H1 (cell line): ENCODE results near the gene SFRP5. TPM values are rescaled to one million over a fixed set of nuclear protein-coding genes. Genes with fewer than 3 reads are reported as not detected.
A peak's percentile ranks its signal among the peaks of the same experiment; 100 is the strongest.

ENCODE experiments used
- CTCF ChIA-PET: fragments of 300-600 bp; sonication (Branson Sonifier 250); formaldehyde crosslinking; loops from one replicate; lab custom pipeline; 2021; ENCODE audit not compliant: partially characterized antibody; lab: Charles Lee
- POLR2A ChIA-PET: fragments of 300-600 bp; sonication (Branson Sonifier 250); formaldehyde crosslinking; loops from one replicate; lab custom pipeline; 2021; ENCODE audit warnings: inconsistent platforms; ENCODE audit not compliant: partially characterized antibody; lab: Charles Lee
- DNase-seq, 2 experiments: peaks; one replicate each; pipeline versions ENCODE4 v3.0.0 to v3.0.0-alpha.2; 2010 to 2022; ENCODE audit warnings: low spot score in 2 of 2, low read depth in 1 of 2, mixed read lengths in 1 of 2
- FAIRE-seq: peaks from 2 replicates; lab custom pipeline; 2011; peaks lifted over from hg19 to GRCh38; lab: Jason Lieb, UNC
- H2AFZ ChIP-seq: 2 replicates; pipeline ENCODE4 v1.8.1; 2012; ENCODE audit warnings: low read length, inconsistent platforms
- H2AK5ac ChIP-seq: 2 replicates; pipeline ENCODE4 v1.6.1; 2013; ENCODE audit warnings: low read depth, low read length
- H2BK120ac ChIP-seq: replicated peaks from 2 replicates; pipeline ENCODE3; 2013; ENCODE audit warnings: low read depth, low read length, inconsistent platforms
- H2BK12ac ChIP-seq: 2 replicates; pipeline ENCODE4 v1.6.1; 2013; ENCODE audit warnings: low read depth, low read length
- H2BK15ac ChIP-seq: 2 replicates; pipeline ENCODE4 v1.6.1; 2013; ENCODE audit warnings: low read length
- H2BK20ac ChIP-seq: 2 replicates; pipeline ENCODE4 v1.6.1; 2013; ENCODE audit warnings: low read length
- H2BK5ac ChIP-seq: 2 replicates; pipeline ENCODE4 v1.6.1; 2013; ENCODE audit warnings: low read depth, low read length
- H3K14ac ChIP-seq: 2 replicates; pipeline ENCODE4 v1.6.1; 2013; ENCODE audit warnings: inconsistent platforms; ENCODE audit not compliant: insufficient read length
- H3K18ac ChIP-seq: 2 replicates; pipeline ENCODE4 v1.6.1; 2013; ENCODE audit warnings: low read length; ENCODE audit errors: extremely low read depth
- H3K23ac ChIP-seq: 2 replicates; pipeline ENCODE4 v1.6.1; 2013; ENCODE audit warnings: inconsistent platforms; ENCODE audit not compliant: insufficient read length
- H3K23me2 ChIP-seq: 2 replicates; pipeline ENCODE4 v1.6.1; 2013; ENCODE audit warnings: low read depth, low read length
- H3K27ac ChIP-seq: 2 replicates; pipeline ENCODE4 v1.6.1; 2011; ENCODE audit warnings: low read depth, low read length, inconsistent platforms
- H3K27me3 ChIP-seq, 4 experiments: replicated peaks in 1 of 4; 1 replicate in 1 of 4; 2 replicates in 3 of 4; pipeline versions ENCODE4 v1.6.1 to v1.8.1; 2011 to 2013; ENCODE audit warnings: low read length in 3 of 4, mild to moderate bottlenecking in 3 of 4, inconsistent platforms in 2 of 4, mixed read lengths in 2 of 4, moderate library complexity in 1 of 4; ENCODE audit not compliant: control insufficient read depth in 3 of 4, insufficient read depth in 3 of 4; ENCODE audit errors: extremely low read depth in 1 of 4
- H3K36me3 ChIP-seq, 4 experiments: 2 replicates each; pipeline versions ENCODE4 v1.6.1 to v1.8.1; 2011 to 2013; ENCODE audit warnings: mild to moderate bottlenecking in 4 of 4, low read length in 3 of 4, moderate library complexity in 2 of 4, control low read depth in 1 of 4, inconsistent platforms in 1 of 4; ENCODE audit not compliant: insufficient read depth in 4 of 4, control insufficient read depth in 2 of 4
- H3K4ac ChIP-seq: replicated peaks from 2 replicates; pipeline ENCODE3; 2013; ENCODE audit warnings: low read length, low read depth, mixed read lengths, inconsistent platforms; ENCODE audit not compliant: insufficient read length
- H3K4me1 ChIP-seq, 4 experiments: replicated peaks in 1 of 4; 1 replicate in 1 of 4; 2 replicates in 3 of 4; pipeline versions ENCODE4 v1.6.1 to v1.8.1; 2011 to 2013; ENCODE audit warnings: low read length in 3 of 4, inconsistent platforms in 2 of 4, mixed read lengths in 1 of 4; ENCODE audit not compliant: insufficient read depth in 4 of 4, control insufficient read depth in 3 of 4
- H3K4me2 ChIP-seq, 2 experiments: 2 replicates each; pipeline versions ENCODE4 v1.6.1 to v1.8.1; 2011 to 2013; ENCODE audit warnings: low read depth in 2 of 2, low read length in 2 of 2, control low read depth in 1 of 2, inconsistent platforms in 1 of 2, mild to moderate bottlenecking in 1 of 2; ENCODE audit not compliant: insufficient read depth in 1 of 2
- H3K4me3 ChIP-seq, 4 experiments: fragments of 200-600, 300-600 bp in 1 of 4; sonication (generic), shearing (Covaris generic), sonication (Bioruptor Twin) in 1 of 4; 2 replicates each; pipeline versions ENCODE4 v1.5.1 to v1.8.1; 2011 to 2016; ENCODE audit warnings: low read length in 4 of 4, low read depth in 3 of 4, control low read depth in 2 of 4, inconsistent platforms in 2 of 4, mild to moderate bottlenecking in 2 of 4, mixed read lengths in 1 of 4, moderate library complexity in 1 of 4; ENCODE audit not compliant: insufficient read depth in 2 of 4; ENCODE audit errors: extremely low read depth in 1 of 4
- H3K56ac ChIP-seq: replicated peaks from 2 replicates; pipeline ENCODE3; 2013; ENCODE audit warnings: low read depth, mild to moderate bottlenecking, mixed read lengths, low read length, inconsistent platforms; ENCODE audit not compliant: insufficient read length
- H3K79me1 ChIP-seq: 2 replicates; pipeline ENCODE4 v1.6.1; 2013; ENCODE audit warnings: low read depth, low read length, control low read depth
- H3K79me2 ChIP-seq, 2 experiments: 2 replicates each; pipeline versions ENCODE4 v1.6.1 to v1.8.1; 2012 to 2013; ENCODE audit warnings: low read length in 2 of 2, mild to moderate bottlenecking in 2 of 2, inconsistent platforms in 1 of 2; ENCODE audit not compliant: insufficient read depth in 2 of 2, control insufficient read depth in 1 of 2
- H3K9ac ChIP-seq, 4 experiments: replicated peaks in 1 of 4; 1 replicate in 1 of 4; 2 replicates in 3 of 4; pipeline versions ENCODE4 v1.6.1 to v1.8.1; 2011 to 2013; ENCODE audit warnings: low read depth in 3 of 4, low read length in 3 of 4, control low read depth in 2 of 4, mild to moderate bottlenecking in 2 of 4, moderate library complexity in 2 of 4, inconsistent platforms in 1 of 4; ENCODE audit errors: extremely low read depth in 1 of 4
- H3K9me3 ChIP-seq, 2 experiments: 2 replicates each; pipeline versions ENCODE4 v1.6.1 to v1.8.1; 2012 to 2013; ENCODE audit warnings: mild to moderate bottlenecking in 2 of 2, moderate library complexity in 2 of 2, control low read depth in 1 of 2, inconsistent platforms in 1 of 2, low read depth in 1 of 2, low read length in 1 of 2, mixed read lengths in 1 of 2; ENCODE audit not compliant: insufficient read depth in 2 of 2
- H4K20me1 ChIP-seq, 2 experiments: replicated peaks in 1 of 2; 2 replicates each; pipeline versions ENCODE3 to v1.8.1; 2011 to 2013; ENCODE audit warnings: inconsistent platforms in 2 of 2, low read length in 2 of 2, mild to moderate bottlenecking in 1 of 2; ENCODE audit not compliant: insufficient read depth in 2 of 2, control insufficient read depth in 1 of 2
- H4K5ac ChIP-seq: 2 replicates; pipeline ENCODE4 v1.6.1; 2013; ENCODE audit warnings: low read length, low read depth, mixed read lengths, inconsistent platforms; ENCODE audit not compliant: insufficient read length
- H4K8ac ChIP-seq: 2 replicates; pipeline ENCODE4 v1.8.0; 2013; ENCODE audit warnings: mild to moderate bottlenecking, moderate library complexity, low read length, inconsistent platforms; ENCODE audit not compliant: insufficient read depth; ENCODE audit errors: extremely low read depth
- H4K91ac ChIP-seq: replicated peaks from 2 replicates; pipeline ENCODE3; 2013; ENCODE audit warnings: low read length, mixed read lengths, inconsistent platforms; ENCODE audit not compliant: insufficient read length
- CBX5 ChIP-seq: fragments of 300-800, 300-1000 bp; sonication (generic); IDR thresholded peaks from 2 replicates; pipeline ENCODE4 v1.7.1; 2016; ENCODE audit warnings: antibody characterized with exemption, low read length, low read depth
- CBX8 ChIP-seq: fragments of 300-800, 300-1000 bp; sonication (generic); IDR thresholded peaks from 2 replicates; pipeline ENCODE4 v1.7.1; 2016; ENCODE audit warnings: low read depth, low read length, borderline replicate concordance
- CEBPB ChIP-seq: IDR thresholded peaks from 2 replicates; pipeline ENCODE4 v1.6.1; 2012; ENCODE audit warnings: low read depth, low read length
- GABPA ChIP-seq: IDR thresholded peaks from 2 replicates; pipeline ENCODE4 v1.6.1; 2011; ENCODE audit warnings: mild to moderate bottlenecking, low read length, moderate library complexity, borderline replicate concordance; ENCODE audit not compliant: insufficient read depth
- HDAC6 ChIP-seq: IDR thresholded peaks from one replicate; pipeline ENCODE4 v1.7.1; 2012; ENCODE audit warnings: low read depth, mild to moderate bottlenecking, inconsistent platforms, low read length, moderate library complexity
- KDM1A ChIP-seq: fragments of 200-600, 300-600 bp; sonication (generic); IDR thresholded peaks from 2 replicates; pipeline ENCODE4 v1.7.1; 2016; ENCODE audit warnings: mild to moderate bottlenecking, low read length, borderline replicate concordance
- POU5F1 ChIP-seq: IDR thresholded peaks from 2 replicates; pipeline ENCODE4 v1.6.1; 2011; ENCODE audit warnings: low read depth, mild to moderate bottlenecking, low read length, moderate library complexity
- SIN3A ChIP-seq, 2 experiments: IDR thresholded peaks in 1 of 2; conservative IDR thresholded peaks in 1 of 2; 2 replicates each; pipeline ENCODE4 v1.6.1; 2011 to 2012; ENCODE audit warnings: low read length in 2 of 2, improper control_type of control experiment in 1 of 2, low read depth in 1 of 2, mild to moderate bottlenecking in 1 of 2
- YY1 ChIP-seq: IDR thresholded peaks from 2 replicates; pipeline ENCODE4 v1.6.1; 2011; ENCODE audit warnings: low read depth, mild to moderate bottlenecking, low read length
- WGBS, 2 experiments: shearing (Covaris generic) in 1 of 2; methylation state at CpG; one replicate each; pipeline versions ENCODE4 v1.1.6 to v1.1.7; 2013 to 2015; ENCODE audit warnings: low lambda C conversion rate in 2 of 2, mixed read lengths in 2 of 2, inconsistent platforms in 1 of 2, low coverage in 1 of 2, missing lambda C conversion rate in 1 of 2; ENCODE audit not compliant: insufficient replicate concordance in 2 of 2, insufficient coverage in 1 of 2, insufficient read length in 1 of 2; ENCODE audit errors: extremely low coverage in 1 of 2, missing lambda C conversion rate in 1 of 2; 5-methylcytosine and 5-hydroxymethylcytosine counted together
- polyA plus RNA-seq, 7 experiments: library from polyadenylated mRNA; depleted of rRNA in 3 of 7; stranded (reverse) in 5 of 7; unstranded in 2 of 7; fragments of >200 nt in 5 of 7; fragments of 200-250 nt in 2 of 7; gene quantifications; 1 replicate in 5 of 7; 2 replicates in 1 of 7; 4 replicates in 1 of 7; pipeline versions ENCODE4 v1.2.1 to v1.2.3, GENCODE V29; 2011 to 2013; ENCODE audit warnings: missing spikeins in 2 of 7, mixed read lengths in 2 of 7
- total RNA-seq: library from RNA; stranded (reverse); fragmentation: NEBNext Ultra II Directional; extraction: Animal tissue kit (Norgen Biotek cat#: 25700); gene quantifications from 2 replicates; pipeline ENCODE4 v1.2.1, GENCODE V29; 2021
- TF ChIP-seq, protein P1 (sequence below): IDR thresholded peaks from 2 replicates; pipeline ENCODE4 v1.6.1; 2012; ENCODE audit warnings: low read length, inconsistent platforms
- TF ChIP-seq, protein P2 (sequence below): IDR thresholded peaks from 2 replicates; pipeline ENCODE4 v1.6.1; 2012; ENCODE audit warnings: inconsistent platforms

Gene SFRP5
- total and polyA plus RNA-seq, 2 of the 8 experiments (the other 6 are each of a cell fraction or from before 2014, with no cell fraction given): 3.9 to 5.9 TPM

DNA sequence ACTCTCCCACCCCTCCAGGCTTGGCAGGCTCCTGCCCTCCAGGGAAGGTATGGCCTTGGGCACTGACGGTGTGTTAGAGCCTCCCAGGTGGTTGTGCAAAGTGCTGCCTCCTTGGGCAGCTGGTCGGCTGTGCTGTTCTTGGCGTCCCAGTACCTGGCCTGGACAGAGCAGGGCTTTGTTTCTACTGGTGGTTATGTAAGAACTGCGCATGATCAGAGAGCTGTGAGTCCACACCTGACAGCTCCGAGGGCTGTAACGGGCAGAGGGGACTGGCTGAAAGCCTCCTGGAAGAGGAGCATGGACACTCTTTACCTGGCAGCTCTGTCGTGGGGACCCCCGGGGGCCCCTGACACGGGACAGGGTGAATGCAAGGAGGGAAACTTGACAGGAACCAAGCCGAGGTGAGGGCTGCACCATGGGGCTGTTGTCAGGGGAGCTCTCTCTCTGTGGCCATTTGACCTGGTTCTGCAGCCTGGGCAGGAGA, 3.1 kb upstream of the SFRP5 start:
- no peak overlapping the region for H3K18ac ChIP-seq
- no peak overlapping the region for H3K9ac ChIP-seq
- H3K27me3 ChIP-seq: peaks cover 14 to 38% (median 33%) of the 10 kb centered on the region in 4 experiments
- H3K79me2 ChIP-seq: no peaks in the 10 kb centered on the region
- H2AFZ ChIP-seq: no peak overlapping the region
- no peak for DNase-seq
- no peak overlapping the region for H3K4me3 ChIP-seq
- H2BK20ac ChIP-seq: no peak overlapping the region
- H3K4me2 ChIP-seq: no peak overlapping the region
- no peak overlapping the region for H3K27ac ChIP-seq
- 87% methylated on average over 10 of the region's 10 CpGs; no CpG with 5 or more reads in 1 of the 2 experiments for WGBS, 2 experiments
- H2BK120ac ChIP-seq: no peak overlapping the region
- peak overlapping the region; percentile 60; the same call in 1 of the 2 replicates for H2BK12ac ChIP-seq
- H4K8ac ChIP-seq: no peak overlapping the region
- H3K4ac ChIP-seq: no peak overlapping the region
- H3K79me1 ChIP-seq: no peaks in the 10 kb centered on the region; the same call in 1 of the 2 replicates
- H2BK15ac ChIP-seq: 0 out of 2 replicates have a peak overlapping the region, but pooled peaks have one; percentile 46
- peaks cover 2 to 13% (median 8%) of the 10 kb centered on the region in 4 experiments for H3K4me1 ChIP-seq
- peaks cover 15% of the 10 kb centered on the region; the same call in 1 of the 2 replicates for H3K23me2 ChIP-seq
- no peak overlapping the region for H3K23ac ChIP-seq
- H2BK5ac ChIP-seq: no peak overlapping the region
- POLR2A ChIA-PET: interaction anchor here (1.2 kb wide), 1 partner anchor 22 kb away, joined by 3 read pairs; no protein-coding TSS in a partner anchor
- no peaks in the 10 kb centered on the region for H3K36me3 ChIP-seq
- no peak overlapping the region for H4K5ac ChIP-seq
- CTCF ChIA-PET: interaction anchor here (0.6 to 4.1 kb wide), 9 partner anchors 9 to 190 kb away, joined by 3 to 26 read pairs (median 3); no protein-coding TSS in a partner anchor
- H2AK5ac ChIP-seq: no peak overlapping the region
- no peak overlapping the region for H4K91ac ChIP-seq
- H4K20me1 ChIP-seq: no peaks in the 10 kb centered on the region
- H3K56ac ChIP-seq: no peak overlapping the region
- no peak overlapping the region for H3K14ac ChIP-seq
- H3K9me3 ChIP-seq: no peaks in the 10 kb centered on the region
- no peak for FAIRE-seq
- no peak for TF ChIP-seq HDAC6
- TF ChIP-seq, protein P1, sequence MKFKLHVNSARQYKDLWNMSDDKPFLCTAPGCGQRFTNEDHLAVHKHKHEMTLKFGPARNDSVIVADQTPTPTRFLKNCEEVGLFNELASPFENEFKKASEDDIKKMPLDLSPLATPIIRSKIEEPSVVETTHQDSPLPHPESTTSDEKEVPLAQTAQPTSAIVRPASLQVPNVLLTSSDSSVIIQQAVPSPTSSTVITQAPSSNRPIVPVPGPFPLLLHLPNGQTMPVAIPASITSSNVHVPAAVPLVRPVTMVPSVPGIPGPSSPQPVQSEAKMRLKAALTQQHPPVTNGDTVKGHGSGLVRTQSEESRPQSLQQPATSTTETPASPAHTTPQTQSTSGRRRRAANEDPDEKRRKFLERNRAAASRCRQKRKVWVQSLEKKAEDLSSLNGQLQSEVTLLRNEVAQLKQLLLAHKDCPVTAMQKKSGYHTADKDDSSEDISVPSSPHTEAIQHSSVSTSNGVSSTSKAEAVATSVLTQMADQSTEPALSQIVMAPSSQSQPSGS: no peak
- TF ChIP-seq CBX8: no peak
- TF ChIP-seq CEBPB: no peak
- no peak for TF ChIP-seq SIN3A (conservative IDR thresholded peaks at IDR 0.05 in 1 of 2, IDR thresholded peaks at IDR 0.05 in 1 of 2; ENCODE audit: low read depth in 1 of 2, low read length in 2 of 2)
- TF ChIP-seq, protein P2, sequence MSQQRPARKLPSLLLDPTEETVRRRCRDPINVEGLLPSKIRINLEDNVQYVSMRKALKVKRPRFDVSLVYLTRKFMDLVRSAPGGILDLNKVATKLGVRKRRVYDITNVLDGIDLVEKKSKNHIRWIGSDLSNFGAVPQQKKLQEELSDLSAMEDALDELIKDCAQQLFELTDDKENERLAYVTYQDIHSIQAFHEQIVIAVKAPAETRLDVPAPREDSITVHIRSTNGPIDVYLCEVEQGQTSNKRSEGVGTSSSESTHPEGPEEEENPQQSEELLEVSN: no peak
- no peak for TF ChIP-seq KDM1A
- TF ChIP-seq GABPA: no peak
- no peak for TF ChIP-seq CBX5
- TF ChIP-seq POU5F1: no peak
- no peak for TF ChIP-seq YY1
